ENCODE data around the gene PCIF1. TPM values are rescaled to one million over a fixed set of nuclear protein-coding genes. Genes with fewer than 3 reads are reported as not detected.

PCIF1 gene
- total RNA-seq, 1 experiment from 2014 or later: 26.8 TPM

DNA sequence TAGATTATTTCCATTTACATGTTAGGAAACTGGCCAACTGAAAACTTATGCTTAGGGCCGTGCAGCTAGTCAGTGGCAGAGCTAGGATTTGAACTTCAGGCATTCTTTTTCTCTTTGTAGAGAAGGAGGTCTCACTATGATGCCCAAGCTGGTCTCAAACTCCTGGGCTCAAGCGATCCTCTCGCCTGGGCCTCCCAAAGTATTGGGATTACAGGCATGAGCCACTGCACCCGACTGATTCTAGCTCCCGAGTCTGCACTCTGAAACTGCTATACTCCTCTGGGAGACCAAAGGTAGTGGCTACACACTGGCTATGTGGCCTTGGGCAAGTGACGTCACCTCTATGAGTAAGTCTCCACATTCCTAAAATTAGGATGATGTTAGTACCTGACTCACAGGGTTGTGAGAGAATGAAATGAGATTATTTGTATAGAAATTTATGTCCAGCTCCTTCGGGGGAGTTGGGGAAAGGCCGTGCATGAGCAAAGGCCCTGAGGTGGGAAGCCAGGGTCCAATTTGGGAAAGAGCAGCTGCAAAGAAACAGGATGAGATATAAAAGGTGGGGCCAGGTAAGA, 28.9 kb upstream of the PCIF1 start:
- Histone ChIP-seq H3K9me3 (ENCODE audit: control insufficient read depth, low read depth, low read length) (no peaks in the 10 kb centered on the region), H2BK12ac (ENCODE audit: insufficient read length, low read depth, low read length) (no peak overlapping the region), H3K79me1 (ENCODE audit: insufficient read depth, low read depth, low read length, poor library complexity, severe bottlenecking) (no peaks in the 10 kb centered on the region), H3K4ac (ENCODE audit: low read depth, low read length) (no peak overlapping the region), H2BK120ac (ENCODE audit: low read depth, low read length, poor library complexity, severe bottlenecking) (no peak overlapping the region), H2BK15ac (ENCODE audit: low read depth, low read length) (no peak overlapping the region), H3K56ac (ENCODE audit: insufficient read length, low read depth, low read length) (no peak overlapping the region), H3K18ac (ENCODE audit: insufficient read length, low read depth, low read length) (no peak overlapping the region), H3K23ac (ENCODE audit: insufficient read length, low read depth, low read length) (no peak overlapping the region), H3K9ac (ENCODE audit: extremely low read depth, insufficient read length, low read length) (no peak overlapping the region), H2BK5ac (ENCODE audit: insufficient read length, low read length) (no peak overlapping the region), H3K27ac (ENCODE audit: insufficient read length, low read depth, low read length) (no peak overlapping the region), H2AFZ (ENCODE audit: low read length) (no peak overlapping the region), H4K8ac (replicated peaks; ENCODE audit: insufficient read length, low read depth, low read length) (no peak overlapping the region), H3K4me2 (ENCODE audit: insufficient read depth, insufficient read length, low read length) (no peak overlapping the region), H3K79me2 (ENCODE audit: insufficient read depth, low read length) (no peaks in the 10 kb centered on the region), H3T11ph (ENCODE audit: low read length) (no peak overlapping the region), H3K27me3 (ENCODE audit: insufficient read depth, low read length) (no peaks in the 10 kb centered on the region), H3K4me1 (ENCODE audit: insufficient read depth, low read length) (no peaks in the 10 kb centered on the region), H4K91ac (ENCODE audit: insufficient read length, low read depth, low read length) (no peak overlapping the region), H3K23me2 (ENCODE audit: insufficient read length, low read depth, low read length, poor library complexity, severe bottlenecking) (no peaks in the 10 kb centered on the region), H2AK5ac (ENCODE audit: insufficient read length, low read length) (no peak overlapping the region), H3K14ac (ENCODE audit: insufficient read depth, low read length) (no peak overlapping the region), H2BK20ac (ENCODE audit: low read depth, low read length, poor library complexity, severe bottlenecking) (no peak overlapping the region), H4K20me1 (ENCODE audit: control insufficient read depth, insufficient read depth, insufficient read length) (no peaks in the 10 kb centered on the region), H4K5ac (ENCODE audit: insufficient read length, low read depth, low read length) (no peak overlapping the region)
- DNase-seq: no peak
- Mint-ChIP-seq H3K9me3 (no peaks in the 10 kb centered on the region), H3K27me3 (ENCODE audit: low read depth) (no peaks in the 10 kb centered on the region), H3K36me3 (ENCODE audit: insufficient read depth in 1 of 3, low read depth in 3 of 3) (peaks cover 57 to 69% (median 60%) of the 10 kb centered on the region in 3 experiments; a peak in 6 of 7 replicates), H3K27ac (no peak overlapping the region), H3K4me1 (peaks cover 8 to 16% of the 10 kb centered on the region in 2 experiments), H3K4me3 (no peak overlapping the region)
- TF ChIP-seq CTCF (conservative IDR thresholded peaks at IDR 0.05): no peak
- WGBS (ENCODE audit: extremely low coverage, insufficient read length, low lambda C conversion rate): no CpG with 5 or more reads among the region's 8 CpGs
